AG04450 (cell line): Measurements from ENCODE around the gene IL3. TPM values are rescaled to one million over a fixed set of nuclear protein-coding genes. Genes with fewer than 3 reads are reported as not detected.

Experiments used
- CTCF ChIA-PET: fragments of 300-600, 350-600 bp; formaldehyde crosslinking; extraction: SDS; loops from one replicate; lab custom pipeline; 2022; ENCODE audit warnings: antibody characterized with exemption, inconsistent platforms; lab: Charles Lee
- POLR2A ChIA-PET: fragments of 350-600 bp; formaldehyde crosslinking; extraction: SDS; loops from one replicate; lab custom pipeline; 2021; ENCODE audit warnings: antibody characterized with exemption, inconsistent platforms; lab: Yijun Ruan, JAX
- DNase-seq: peaks from one replicate; pipeline ENCODE4 v3.0.0-alpha.2; 2011; ENCODE audit warnings: low read depth, low spot score
- H3K27ac ChIP-seq: one replicate; pipeline ENCODE4 v1.5.1; 2012; ENCODE audit warnings: low read depth, low read length, control low read depth
- H3K27me3 ChIP-seq: one replicate; pipeline ENCODE4 v1.6.0; 2012; ENCODE audit warnings: low read length; ENCODE audit not compliant: control insufficient read depth, insufficient read depth
- H3K4me3 ChIP-seq: 2 replicates; pipeline ENCODE4 v1.5.1; 2011; ENCODE audit warnings: mild to moderate bottlenecking, low read depth, low read length, control low read depth
- H3K9me3 ChIP-seq: 2 replicates; pipeline ENCODE4 v1.5.1; 2012; ENCODE audit warnings: low read length; ENCODE audit not compliant: control insufficient read depth, insufficient read depth
- polyA plus RNA-seq: library from polyadenylated mRNA; depleted of rRNA; stranded (reverse); fragments of >200 nt; gene quantifications from 2 replicates; pipeline ENCODE4 v1.2.3, GENCODE V29; 2011
- TF ChIP-seq, protein P1 (sequence below): IDR thresholded peaks from 2 replicates; pipeline ENCODE4 v1.5.1; 2011; ENCODE audit warnings: low read depth, low read length, control low read depth, inconsistent platforms

IL3 gene
- polyA plus RNA-seq, 1 experiment, result not detected

DNA sequence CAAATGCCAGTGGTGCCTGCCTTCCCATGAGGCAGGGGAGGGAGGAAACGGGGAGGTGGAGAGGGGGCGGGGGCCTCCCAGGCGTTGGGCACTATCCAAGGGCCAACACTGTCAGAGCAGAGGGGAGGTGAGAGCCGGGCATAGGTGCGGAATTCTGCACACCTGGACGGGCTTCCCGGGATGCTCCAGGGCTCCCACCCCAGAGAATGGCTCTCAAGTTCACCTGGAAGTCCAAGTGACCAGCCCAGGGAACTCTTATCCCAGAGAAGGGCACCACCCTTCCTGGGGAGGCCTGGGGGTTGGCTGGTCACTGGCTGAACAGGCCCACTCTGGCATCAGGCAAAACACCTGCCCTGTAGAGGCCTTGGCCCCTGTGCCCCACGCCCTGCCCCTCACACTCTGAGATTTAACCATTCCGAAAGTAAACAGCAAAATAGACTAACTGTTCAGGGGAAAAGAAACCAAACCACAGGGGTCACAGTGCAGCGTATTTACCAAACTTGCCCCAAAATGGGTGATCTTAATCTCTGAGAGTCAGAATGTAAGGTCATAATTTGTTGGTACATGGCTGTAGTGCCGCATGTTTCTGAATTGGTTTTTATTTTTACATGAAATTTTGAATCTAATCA, 15.9 kb downstream of the IL3 start:
- TF ChIP-seq, protein P1, sequence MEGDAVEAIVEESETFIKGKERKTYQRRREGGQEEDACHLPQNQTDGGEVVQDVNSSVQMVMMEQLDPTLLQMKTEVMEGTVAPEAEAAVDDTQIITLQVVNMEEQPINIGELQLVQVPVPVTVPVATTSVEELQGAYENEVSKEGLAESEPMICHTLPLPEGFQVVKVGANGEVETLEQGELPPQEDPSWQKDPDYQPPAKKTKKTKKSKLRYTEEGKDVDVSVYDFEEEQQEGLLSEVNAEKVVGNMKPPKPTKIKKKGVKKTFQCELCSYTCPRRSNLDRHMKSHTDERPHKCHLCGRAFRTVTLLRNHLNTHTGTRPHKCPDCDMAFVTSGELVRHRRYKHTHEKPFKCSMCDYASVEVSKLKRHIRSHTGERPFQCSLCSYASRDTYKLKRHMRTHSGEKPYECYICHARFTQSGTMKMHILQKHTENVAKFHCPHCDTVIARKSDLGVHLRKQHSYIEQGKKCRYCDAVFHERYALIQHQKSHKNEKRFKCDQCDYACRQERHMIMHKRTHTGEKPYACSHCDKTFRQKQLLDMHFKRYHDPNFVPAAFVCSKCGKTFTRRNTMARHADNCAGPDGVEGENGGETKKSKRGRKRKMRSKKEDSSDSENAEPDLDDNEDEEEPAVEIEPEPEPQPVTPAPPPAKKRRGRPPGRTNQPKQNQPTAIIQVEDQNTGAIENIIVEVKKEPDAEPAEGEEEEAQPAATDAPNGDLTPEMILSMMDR, result no peak
- no peak overlapping the region for H3K4me3 ChIP-seq
- DNase-seq, result no peak
- ChIA-PET CTCF (interaction anchor here (5.1 kb wide), 1 partner anchor 13 kb away, joined by 36 read pairs; no protein-coding TSS in a partner anchor), POLR2A (no interaction called here)
- H3K9me3 ChIP-seq, result no peaks in the 10 kb centered on the region; the same call in 1 of the 2 replicates
- no peaks in the 10 kb centered on the region for H3K27me3 ChIP-seq
- H3K27ac ChIP-seq, result no peak overlapping the region

DNA sequence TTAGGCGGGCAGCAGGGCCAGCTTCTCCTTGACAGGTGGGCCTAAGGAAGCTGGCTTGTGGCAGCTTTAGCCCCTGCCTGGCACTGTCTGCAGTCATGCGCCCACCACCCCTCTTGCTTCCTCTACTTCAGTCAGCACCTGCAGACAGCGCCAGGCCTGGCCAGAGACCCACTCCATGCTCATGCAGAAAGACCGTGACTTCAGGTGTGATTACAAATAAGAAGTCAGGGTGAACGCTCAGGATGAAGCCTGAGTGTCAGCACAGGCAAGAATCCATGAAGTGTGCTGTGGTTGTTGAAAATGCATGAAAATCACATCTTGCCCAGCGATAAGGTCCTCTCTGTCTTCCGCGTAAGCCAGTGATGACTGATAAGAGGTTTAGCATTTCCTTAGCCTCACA, 16.5 kb downstream of the IL3 start:
- Histone ChIP-seq H3K4me3 (no peak overlapping the region), H3K9me3 (no peaks in the 10 kb centered on the region; the same call in 1 of the 2 replicates), H3K27ac (no peak overlapping the region), H3K27me3 (no peaks in the 10 kb centered on the region)
- ChIA-PET POLR2A (no interaction called here), CTCF (interaction anchor here (1.3 kb wide), 1 partner anchor 14 kb away, joined by 7 read pairs; no protein-coding TSS in a partner anchor)
- no peak for DNase-seq
- TF ChIP-seq, protein P1, result no peak

DNA sequence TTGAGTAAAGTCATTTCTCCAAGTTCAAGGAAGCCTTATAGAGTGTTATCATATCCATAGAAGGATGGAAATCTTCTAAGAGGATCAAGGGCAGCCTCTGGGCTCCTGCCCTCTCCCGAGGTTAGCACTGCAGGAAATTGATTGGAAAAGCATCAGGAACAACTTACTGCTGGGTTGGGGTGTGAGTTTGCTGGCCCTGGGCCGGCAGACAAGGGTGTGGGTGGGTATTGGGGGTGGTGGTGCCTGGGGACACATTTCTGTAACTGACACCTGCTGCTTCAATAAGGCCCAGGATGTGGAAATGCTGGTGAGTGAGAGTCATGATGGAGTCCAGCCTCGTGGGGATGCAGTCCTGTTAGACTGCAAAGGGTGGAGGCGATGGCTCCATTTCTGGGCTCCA, 18.6 kb downstream of the IL3 start:
- Histone ChIP-seq H3K27ac (no peak overlapping the region), H3K4me3 (no peak overlapping the region), H3K27me3 (no peaks in the 10 kb centered on the region), H3K9me3 (no peaks in the 10 kb centered on the region; the same call in 1 of the 2 replicates)
- TF ChIP-seq, protein P1, result no peak
- CTCF ChIA-PET, result no interaction called here
- DNase-seq, result no peak
- POLR2A ChIA-PET, result no interaction called here

DNA sequence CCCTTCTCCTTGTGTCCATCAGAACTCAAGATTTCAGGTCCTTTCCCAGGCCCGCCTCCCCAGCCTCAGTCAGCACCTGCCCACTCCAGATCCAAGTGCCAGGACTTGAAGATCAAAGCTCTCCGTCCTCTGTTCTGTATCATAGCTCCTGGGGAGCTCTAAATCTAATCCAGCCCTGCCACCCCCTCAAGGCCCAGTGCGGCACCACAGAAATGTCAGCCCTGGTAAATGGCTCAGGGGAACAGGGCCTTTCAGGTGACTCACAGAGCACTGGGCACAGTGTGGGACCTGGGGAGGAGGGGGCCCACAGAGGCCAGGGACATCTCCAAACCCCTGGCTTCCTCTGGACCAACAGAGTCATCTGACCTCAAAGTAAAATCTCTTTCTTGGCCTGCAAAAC, 19.2 kb downstream of the IL3 start:
- Histone ChIP-seq H3K27me3 (no peaks in the 10 kb centered on the region), H3K4me3 (no peak overlapping the region), H3K9me3 (no peaks in the 10 kb centered on the region; the same call in 1 of the 2 replicates), H3K27ac (no peak overlapping the region)
- no peak for DNase-seq
- CTCF ChIA-PET, result interaction anchor here (1.3 kb wide), 1 partner anchor 16 kb away, joined by 3 read pairs; no protein-coding TSS in a partner anchor
- TF ChIP-seq, protein P1, result no peak
- POLR2A ChIA-PET, result no interaction called here

DNA sequence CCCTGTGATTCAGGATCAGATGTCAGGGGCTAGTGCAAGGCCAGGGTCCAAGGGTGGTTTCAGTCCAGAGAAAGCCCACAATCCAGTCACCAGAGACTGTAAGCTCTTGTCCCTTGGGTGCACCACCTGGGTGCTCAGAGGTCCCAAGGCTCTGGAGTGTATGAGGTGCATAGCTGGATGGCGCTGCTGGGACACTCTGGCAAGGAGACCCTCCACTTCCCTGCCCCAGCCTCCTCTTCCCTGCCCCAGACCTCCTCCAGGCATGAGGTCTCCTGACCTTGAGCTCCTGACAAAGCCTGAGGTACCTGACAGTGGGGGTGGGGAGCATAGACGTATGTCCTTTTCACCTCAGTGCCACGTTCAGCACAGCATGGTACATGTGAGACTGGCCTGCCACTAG, 20.1 kb downstream of the IL3 start:
- POLR2A ChIA-PET, result no interaction called here
- CTCF ChIA-PET, result interaction anchor here (1.3 kb wide), 1 partner anchor 17 kb away, joined by 3 read pairs; no protein-coding TSS in a partner anchor
- TF ChIP-seq, protein P1, result no peak
- H3K4me3 ChIP-seq, result no peak overlapping the region
- H3K9me3 ChIP-seq, result no peaks in the 10 kb centered on the region
- no peaks in the 10 kb centered on the region for H3K27me3 ChIP-seq
- H3K27ac ChIP-seq, result no peak overlapping the region
- no peak for DNase-seq
